ENCODE data around the gene PDCD1.
"Not testable (repeated sequence)": the region's sequence is repeated elsewhere in the genome, so short reads cannot be mapped to it uniquely, and the experiment has no call there.

The PDCD1 gene

GRCh38 chr2:241858206-241859016 is at the start of gene PDCD1:
Gene PDCD1, minus strand, starts transcription at chr2:241858894. Its CDS starts 56 bp downstream, at chr2:241858838.
- peak within 1 kb of the TSS; percentile 23; the same call in 1 of the 2 replicates for H3K27ac ChIP-seq (ENCODE audit: low read depth, low read length)
- H3K27me3 ChIP-seq (ENCODE audit: insufficient read depth, low read length): peaks cover 9% of the 10 kb centered on the region; the same call in 1 of the 2 replicates
- H3K4me1 ChIP-seq (ENCODE audit: control insufficient read depth, insufficient read depth, low read length, unreplicated experiment): peaks cover 9% of the 10 kb centered on the region
- H3K4me3 ChIP-seq (ENCODE audit: low read depth, low read length): peak within 1 kb of the TSS; percentile 62
- no peaks in the 10 kb centered on the region for H3K36me3 ChIP-seq (ENCODE audit: insufficient read depth, low read length)
- H2AFZ ChIP-seq (ENCODE audit: low read length, unreplicated experiment): no peak within 1 kb of the TSS
- H3K79me2 ChIP-seq (ENCODE audit: control insufficient read depth, insufficient read depth, low read length, unreplicated experiment): no peaks in the 10 kb centered on the region

DNA sequence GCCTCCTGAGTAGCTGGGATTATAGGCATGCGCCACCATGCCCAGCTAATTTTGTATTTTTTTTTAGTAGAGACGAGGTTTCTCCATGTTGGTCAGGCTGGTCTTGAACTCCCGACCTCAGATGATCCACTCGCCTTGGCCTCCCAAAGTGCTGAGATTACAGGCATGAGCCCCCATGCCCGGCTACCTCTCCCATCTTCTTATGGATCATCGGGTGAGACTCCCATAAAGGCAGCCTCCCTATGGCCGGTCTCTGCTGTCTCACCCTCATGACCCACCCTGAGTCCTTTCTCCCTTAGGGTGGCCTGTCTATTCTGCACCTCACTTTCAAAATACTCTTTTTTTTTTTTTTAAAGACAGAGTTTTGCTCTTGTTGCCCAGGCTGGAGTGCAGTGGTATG is 49.1 kb upstream of the PDCD1 start:
- H3K4me1 ChIP-seq (ENCODE audit: control insufficient read depth, insufficient read depth, low read length, unreplicated experiment); H3K4me3 ChIP-seq (ENCODE audit: low read depth, low read length); H3K27me3 ChIP-seq (ENCODE audit: insufficient read depth, low read length); H3K36me3 ChIP-seq (ENCODE audit: insufficient read depth, low read length); H2AFZ ChIP-seq (ENCODE audit: low read length, unreplicated experiment); H3K79me2 ChIP-seq (ENCODE audit: control insufficient read depth, insufficient read depth, low read length, unreplicated experiment); H3K27ac ChIP-seq (ENCODE audit: low read depth, low read length): not testable (repeated sequence)

DNA sequence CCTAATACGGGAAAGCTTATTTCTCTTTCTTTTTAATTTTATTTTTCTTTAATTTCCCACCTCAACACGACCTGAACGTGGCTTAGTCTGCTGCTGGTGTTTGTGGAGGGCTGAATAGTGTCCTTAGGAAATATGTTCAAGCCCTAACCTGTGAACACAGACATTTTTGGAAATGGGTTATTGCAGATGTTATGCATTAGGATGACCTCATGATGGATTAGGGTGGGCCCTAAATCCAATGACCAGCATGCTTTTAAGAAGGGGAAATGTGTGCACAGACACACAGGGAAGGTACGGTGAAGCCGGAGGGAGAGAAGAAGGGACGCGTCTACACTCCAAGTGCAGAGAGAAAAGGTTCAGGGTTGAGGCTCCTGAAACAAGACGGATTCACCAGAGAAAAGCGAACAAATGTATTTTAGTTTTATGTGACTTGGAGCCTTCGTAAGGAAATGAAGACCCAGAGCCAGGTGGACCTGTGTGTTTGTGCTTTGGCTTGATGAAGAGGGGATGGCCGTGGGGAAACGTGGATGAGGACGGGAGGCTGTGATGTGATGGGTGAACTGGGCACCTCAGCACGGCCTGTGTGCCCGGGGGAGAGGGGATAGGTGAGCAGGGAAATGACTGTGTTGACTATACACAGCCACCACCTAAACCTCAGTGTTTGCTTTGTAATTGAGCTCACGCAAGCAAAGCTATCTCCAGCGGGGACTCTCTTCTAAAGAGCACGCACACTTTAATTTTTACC is 48.3 kb upstream of the PDCD1 start:
- no peaks in the 10 kb centered on the region for H3K4me1 ChIP-seq (ENCODE audit: control insufficient read depth, insufficient read depth, low read length, unreplicated experiment)
- no peaks in the 10 kb centered on the region for H3K36me3 ChIP-seq (ENCODE audit: insufficient read depth, low read length)
- H2AFZ ChIP-seq (ENCODE audit: low read length, unreplicated experiment): no peak overlapping the region
- no peak overlapping the region for H3K4me3 ChIP-seq (ENCODE audit: low read depth, low read length)
- H3K27ac ChIP-seq (ENCODE audit: low read depth, low read length): no peak overlapping the region
- H3K27me3 ChIP-seq (ENCODE audit: insufficient read depth, low read length): no peaks in the 10 kb centered on the region
- H3K79me2 ChIP-seq (ENCODE audit: control insufficient read depth, insufficient read depth, low read length, unreplicated experiment): no peaks in the 10 kb centered on the region

- H3K4me1 ChIP-seq (ENCODE audit: control insufficient read depth, insufficient read depth, low read length, unreplicated experiment); H3K79me2 ChIP-seq (ENCODE audit: control insufficient read depth, insufficient read depth, low read length, unreplicated experiment); H3K36me3 ChIP-seq (ENCODE audit: insufficient read depth, low read length); H3K4me3 ChIP-seq (ENCODE audit: low read depth, low read length); H3K27ac ChIP-seq (ENCODE audit: low read depth, low read length); H3K27me3 ChIP-seq (ENCODE audit: insufficient read depth, low read length); H2AFZ ChIP-seq (ENCODE audit: low read length, unreplicated experiment): not testable (repeated sequence)
These were observed 47.7 kb upstream of the PDCD1 start for GRCh38 chr2:241906378-241906770.

DNA sequence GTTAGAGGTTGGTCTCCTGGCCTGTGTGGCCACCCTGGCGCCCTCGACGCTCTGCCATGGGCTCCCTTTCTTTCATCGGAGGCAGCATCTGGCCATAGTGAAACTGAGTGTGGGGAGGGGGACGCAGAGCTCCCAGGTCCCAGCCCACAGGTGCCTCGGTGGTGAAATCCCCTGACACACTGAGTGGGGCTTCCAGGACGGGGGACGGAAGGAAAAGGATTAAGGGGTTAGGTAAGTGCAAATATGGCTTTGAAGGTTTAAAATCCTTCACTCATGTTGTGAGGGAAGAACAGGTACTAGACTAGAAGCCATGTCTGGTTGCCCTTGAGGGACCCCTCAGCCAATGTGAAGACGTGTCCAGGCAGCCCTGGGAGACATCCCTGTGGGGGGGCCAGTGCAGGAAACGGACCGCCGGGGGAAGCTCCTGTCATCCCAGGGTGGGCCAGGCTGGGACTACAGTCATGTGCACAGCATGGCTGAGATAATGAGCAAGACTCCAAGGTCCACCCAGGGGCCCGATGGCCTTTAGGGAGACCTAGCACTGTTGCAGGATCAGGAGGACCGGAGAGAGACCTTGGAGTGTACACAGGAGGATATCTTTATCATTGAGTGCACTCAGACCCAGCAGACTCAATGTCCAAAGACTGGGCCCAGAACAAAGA is 47.2 kb upstream of the PDCD1 start:
- Histone ChIP-seq H3K36me3 (ENCODE audit: insufficient read depth, low read length) (no peaks in the 10 kb centered on the region), H3K27me3 (ENCODE audit: insufficient read depth, low read length) (no peaks in the 10 kb centered on the region), H3K79me2 (ENCODE audit: control insufficient read depth, insufficient read depth, low read length, unreplicated experiment) (no peaks in the 10 kb centered on the region), H2AFZ (ENCODE audit: low read length, unreplicated experiment) (no peak overlapping the region), H3K4me3 (ENCODE audit: low read depth, low read length) (no peak overlapping the region), H3K27ac (ENCODE audit: low read depth, low read length) (no peak overlapping the region), H3K4me1 (ENCODE audit: control insufficient read depth, insufficient read depth, low read length, unreplicated experiment) (no peaks in the 10 kb centered on the region)

DNA sequence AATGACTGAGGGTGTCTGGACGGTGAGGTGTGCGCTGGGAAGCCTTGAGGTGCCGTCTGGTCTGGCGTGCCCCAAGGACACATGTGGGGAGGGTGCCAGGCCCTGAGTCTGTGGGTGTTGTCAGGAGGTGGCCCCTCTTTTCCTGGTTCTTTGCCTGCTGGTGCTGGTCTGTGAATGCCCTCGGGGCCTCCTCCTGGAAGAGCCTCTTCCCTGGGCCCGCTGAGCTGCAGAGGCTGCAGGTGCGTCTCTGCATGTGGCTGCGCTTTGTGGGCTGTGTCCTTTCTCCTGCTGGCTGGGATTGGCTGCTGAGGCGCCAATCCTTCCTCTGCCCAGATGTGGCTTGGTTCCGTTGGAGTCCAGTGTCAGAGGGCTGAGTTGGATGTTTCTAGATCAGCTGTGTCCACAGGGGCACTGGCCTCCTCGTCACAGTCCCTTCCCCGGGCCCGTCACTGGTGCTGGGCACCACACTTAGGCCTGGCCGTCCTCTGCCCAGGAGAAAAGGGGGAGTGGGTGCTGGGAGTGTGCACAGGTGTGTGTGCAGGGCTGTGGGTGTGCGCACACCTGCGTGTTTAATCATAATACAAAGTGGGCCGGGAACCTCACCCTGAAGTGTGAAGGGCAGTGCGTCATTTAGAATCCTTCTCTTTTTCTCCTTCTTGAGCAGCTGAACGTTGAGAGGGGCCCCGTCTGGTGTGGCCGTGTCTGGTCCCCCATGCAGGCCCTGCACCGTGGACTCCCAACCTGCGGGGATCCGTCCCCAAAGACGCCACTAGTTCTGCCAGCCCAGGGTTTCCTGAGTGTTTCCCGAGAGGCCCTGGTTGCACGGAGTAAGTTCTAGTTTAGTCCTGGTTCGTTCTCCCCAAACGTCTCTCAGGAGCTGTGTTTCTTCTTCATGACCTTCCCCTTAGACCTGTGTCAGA is 46.4 kb upstream of the PDCD1 start:
- Histone ChIP-seq H3K27ac (ENCODE audit: low read depth, low read length) (no peak overlapping the region), H3K4me1 (ENCODE audit: control insufficient read depth, insufficient read depth, low read length, unreplicated experiment) (no peaks in the 10 kb centered on the region), H3K4me3 (ENCODE audit: low read depth, low read length) (no peak overlapping the region), H2AFZ (ENCODE audit: low read length, unreplicated experiment) (no peak overlapping the region), H3K36me3 (ENCODE audit: insufficient read depth, low read length) (no peaks in the 10 kb centered on the region), H3K79me2 (ENCODE audit: control insufficient read depth, insufficient read depth, low read length, unreplicated experiment) (no peaks in the 10 kb centered on the region), H3K27me3 (ENCODE audit: insufficient read depth, low read length) (no peaks in the 10 kb centered on the region)

DNA sequence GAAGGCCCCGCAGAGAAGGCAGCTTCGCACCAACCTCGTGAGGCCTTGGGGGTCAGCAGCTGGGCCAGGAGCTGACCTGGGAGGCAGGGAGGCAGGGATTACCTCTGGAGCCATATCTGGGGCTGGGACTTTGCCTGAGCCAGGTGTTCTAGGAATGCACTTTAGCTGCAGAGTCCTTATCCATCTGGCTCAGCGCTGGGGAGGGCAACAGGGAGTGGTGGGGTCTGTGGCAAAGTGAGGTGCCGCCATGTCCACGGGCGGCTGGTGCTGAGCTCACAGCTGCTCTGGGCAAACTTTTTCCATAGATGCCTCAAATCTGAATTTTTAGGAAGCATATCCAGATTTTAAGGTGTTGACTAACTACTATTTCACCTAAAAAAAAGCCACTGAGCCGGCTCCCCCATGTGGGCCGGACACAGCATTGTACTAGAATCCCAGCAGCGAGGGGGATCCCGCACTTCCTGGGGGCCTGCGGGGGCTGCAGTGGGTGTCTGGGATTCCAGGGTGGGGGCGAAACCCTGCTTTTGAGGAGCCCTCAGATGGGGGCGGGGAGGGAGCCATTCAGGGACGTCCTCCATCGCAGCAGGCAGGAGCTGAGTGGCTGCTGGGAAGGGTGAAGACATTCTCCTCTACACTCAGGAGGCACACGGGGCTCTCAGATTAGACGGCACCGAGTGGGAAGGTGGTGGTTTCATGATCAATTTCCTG is 45.5 kb upstream of the PDCD1 start:
- Histone ChIP-seq H3K36me3 (ENCODE audit: insufficient read depth, low read length) (no peaks in the 10 kb centered on the region), H3K27ac (ENCODE audit: low read depth, low read length) (no peak overlapping the region), H2AFZ (ENCODE audit: low read length, unreplicated experiment) (no peak overlapping the region), H3K27me3 (ENCODE audit: insufficient read depth, low read length) (no peaks in the 10 kb centered on the region), H3K4me1 (ENCODE audit: control insufficient read depth, insufficient read depth, low read length, unreplicated experiment) (no peaks in the 10 kb centered on the region), H3K4me3 (ENCODE audit: low read depth, low read length) (no peak overlapping the region), H3K79me2 (ENCODE audit: control insufficient read depth, insufficient read depth, low read length, unreplicated experiment) (no peaks in the 10 kb centered on the region)

DNA sequence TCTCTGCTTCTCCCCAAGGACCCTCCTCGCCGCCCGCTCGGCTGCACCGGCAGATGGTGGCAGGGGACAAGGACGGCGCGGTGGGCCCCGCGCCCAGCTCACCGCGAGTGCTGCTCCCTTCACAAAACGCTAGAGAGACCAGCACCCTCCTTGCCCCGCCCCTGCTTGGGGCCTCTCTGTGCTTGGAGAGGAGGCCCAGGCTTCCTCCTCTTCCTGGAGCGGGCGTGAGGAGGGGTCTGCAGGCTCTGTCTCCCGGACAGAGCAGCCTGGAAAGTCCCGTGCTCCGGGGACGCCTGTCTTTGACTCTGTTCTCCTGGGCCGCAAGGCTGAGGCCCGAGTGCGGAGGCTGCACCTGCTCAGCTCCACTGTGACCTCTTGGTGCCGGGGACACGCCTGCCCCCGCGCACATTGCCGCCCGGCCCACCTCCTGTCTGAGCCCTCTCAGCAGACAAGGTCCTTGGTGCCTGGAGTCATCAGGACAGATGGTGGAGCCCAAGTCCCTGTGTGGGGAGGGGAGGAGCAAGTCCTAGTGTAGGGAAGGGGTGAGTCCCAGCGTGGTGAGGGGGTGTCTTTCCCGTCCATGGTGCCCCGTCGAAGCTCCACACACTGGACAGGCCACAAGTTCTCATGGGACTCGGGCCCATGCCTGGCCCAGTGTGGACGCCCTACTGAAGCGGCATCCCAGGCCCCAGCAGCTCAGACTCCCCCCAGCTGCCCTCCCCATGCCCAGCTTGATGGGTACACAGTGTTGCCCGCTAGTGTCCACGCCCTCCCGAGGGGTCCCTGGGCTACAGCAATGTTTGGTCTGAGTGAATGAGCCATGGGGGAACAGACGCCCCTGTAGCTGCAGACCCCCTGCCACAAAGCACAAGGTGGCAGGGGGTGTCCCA is 44.7 kb upstream of the PDCD1 start:
- no peaks in the 10 kb centered on the region for H3K79me2 ChIP-seq (ENCODE audit: control insufficient read depth, insufficient read depth, low read length, unreplicated experiment)
- no peak overlapping the region for H3K4me3 ChIP-seq (ENCODE audit: low read depth, low read length)
- H3K27ac ChIP-seq (ENCODE audit: low read depth, low read length): no peak overlapping the region
- H2AFZ ChIP-seq (ENCODE audit: low read length, unreplicated experiment): no peak overlapping the region
- H3K27me3 ChIP-seq (ENCODE audit: insufficient read depth, low read length): no peaks in the 10 kb centered on the region
- no peaks in the 10 kb centered on the region for H3K4me1 ChIP-seq (ENCODE audit: control insufficient read depth, insufficient read depth, low read length, unreplicated experiment)
- H3K36me3 ChIP-seq (ENCODE audit: insufficient read depth, low read length): no peaks in the 10 kb centered on the region

GRCh38 chr2:241902357-241902991 is 43.8 kb upstream of the PDCD1 start:
- Histone ChIP-seq H3K79me2 (ENCODE audit: control insufficient read depth, insufficient read depth, low read length, unreplicated experiment) (no peaks in the 10 kb centered on the region), H3K36me3 (ENCODE audit: insufficient read depth, low read length) (no peaks in the 10 kb centered on the region), H2AFZ (ENCODE audit: low read length, unreplicated experiment) (no peak overlapping the region), H3K4me3 (ENCODE audit: low read depth, low read length) (no peak overlapping the region), H3K4me1 (ENCODE audit: control insufficient read depth, insufficient read depth, low read length, unreplicated experiment) (no peaks in the 10 kb centered on the region), H3K27ac (ENCODE audit: low read depth, low read length) (no peak overlapping the region), H3K27me3 (ENCODE audit: insufficient read depth, low read length) (no peaks in the 10 kb centered on the region)

All from ACC112 (cell line).